Measurements from ENCODE around the gene ALOX15B.
"Not testable (repeated sequence)": the region's sequence is repeated elsewhere in the genome, so short reads cannot be mapped to it uniquely, and the experiment has no call there.

The ALOX15B gene

DNA sequence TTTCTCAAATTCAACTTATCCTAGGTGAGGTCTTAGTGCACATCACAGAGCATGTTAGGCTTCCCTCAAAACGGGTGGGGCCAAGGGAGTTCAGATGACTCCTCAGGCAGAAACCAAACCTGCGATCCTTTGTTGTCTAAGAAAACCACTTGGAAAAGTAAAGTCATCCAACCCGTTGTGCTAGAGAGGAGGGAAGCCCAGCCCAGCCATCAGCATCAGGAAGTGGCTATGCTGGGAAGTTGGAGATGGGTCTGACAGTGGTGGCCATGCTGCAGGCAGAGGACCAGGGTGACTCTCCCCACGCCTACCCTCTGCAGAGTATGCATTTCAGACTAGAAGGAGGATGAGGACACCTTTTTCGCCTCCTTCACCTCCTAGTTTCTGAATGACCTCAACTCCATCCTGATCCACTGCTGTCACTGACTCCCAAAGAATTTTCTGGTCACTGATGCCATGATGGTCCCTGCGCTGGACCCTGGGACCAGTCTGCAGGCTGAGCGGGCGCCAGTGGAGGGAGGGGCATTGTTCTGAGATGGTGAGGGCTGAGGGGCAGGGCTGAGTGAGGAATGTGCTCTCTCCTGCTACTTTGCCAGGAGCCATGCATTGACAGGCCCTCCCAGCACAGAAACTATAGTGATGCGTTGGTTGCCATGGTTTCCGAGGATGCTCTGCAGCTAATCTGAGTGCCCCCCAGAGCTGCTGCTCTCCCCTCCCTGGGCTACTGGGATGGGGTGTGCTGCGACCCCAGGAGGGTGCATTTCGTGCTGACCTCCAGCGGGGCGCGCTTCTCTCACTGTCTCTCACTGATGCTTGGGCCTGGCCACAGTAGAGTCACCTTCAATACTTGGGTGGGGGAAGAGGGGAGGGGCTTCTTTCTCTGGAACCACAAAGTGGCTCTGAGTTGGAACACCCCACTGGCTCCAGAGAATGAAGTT lies 28.2 kb downstream of the ALOX15B start:
- no peak for DNase-seq

DNA sequence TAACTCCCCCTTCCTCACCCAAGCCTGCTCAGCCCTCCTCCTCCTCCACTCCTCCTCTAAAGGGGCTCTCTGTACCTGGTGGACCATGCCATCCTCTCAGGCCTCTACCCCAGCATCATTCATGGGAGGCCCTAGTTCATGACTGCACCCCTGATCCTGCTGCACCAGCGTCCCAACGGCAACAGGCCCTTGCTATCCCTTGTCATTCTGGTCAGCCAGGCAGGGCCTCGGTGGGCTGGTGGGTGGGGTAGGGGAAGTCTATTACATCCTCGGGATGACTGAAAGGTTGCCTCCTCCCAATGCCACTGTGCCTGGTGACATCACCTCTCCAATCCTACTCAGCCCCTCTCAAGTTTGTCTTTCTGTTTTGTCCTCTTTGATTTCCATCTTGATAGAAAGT lies 28.9 kb downstream of the ALOX15B start:
- no peak for DNase-seq

DNA sequence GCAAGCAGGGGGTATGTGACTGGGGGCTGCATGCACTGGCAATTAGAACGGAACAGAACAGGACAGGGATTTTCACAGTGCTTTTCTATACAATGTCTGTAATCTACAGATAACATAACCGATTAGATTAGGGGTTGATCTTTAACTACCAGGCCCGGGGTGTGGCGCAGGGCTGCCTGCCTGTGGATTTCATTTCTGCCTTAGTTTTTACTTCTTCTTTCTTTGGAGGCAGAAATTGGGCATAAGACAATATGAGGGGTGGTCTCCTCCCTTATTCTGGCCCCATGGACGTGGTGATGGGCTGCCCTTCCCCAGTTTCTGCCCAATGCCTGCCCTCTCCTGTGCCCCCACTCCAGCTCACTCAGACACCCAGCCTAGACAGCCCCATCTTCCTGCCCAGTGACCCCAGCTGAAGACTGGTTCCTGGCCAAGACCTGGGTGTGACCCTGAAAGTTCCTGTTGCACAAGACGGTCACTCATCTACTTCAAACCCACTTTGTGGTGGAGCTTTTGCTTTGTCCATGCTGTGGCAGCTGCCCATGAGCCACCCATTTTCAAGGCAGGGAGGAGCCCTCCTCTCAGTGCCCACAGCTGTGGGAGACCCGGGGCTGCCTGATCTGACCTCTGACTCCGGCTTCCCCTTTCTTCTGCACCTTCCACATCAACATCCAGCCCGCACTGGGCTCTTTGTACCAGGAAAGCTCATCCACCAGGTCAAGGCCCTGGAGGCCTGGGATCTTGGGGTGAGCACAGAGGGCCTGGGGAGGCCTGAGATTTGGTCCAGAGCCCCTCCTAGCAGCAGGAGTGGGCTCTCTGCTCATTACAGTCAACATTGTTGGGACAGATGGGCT lies 30.1 kb downstream of the ALOX15B start:
- DNase-seq: no peak

DNA sequence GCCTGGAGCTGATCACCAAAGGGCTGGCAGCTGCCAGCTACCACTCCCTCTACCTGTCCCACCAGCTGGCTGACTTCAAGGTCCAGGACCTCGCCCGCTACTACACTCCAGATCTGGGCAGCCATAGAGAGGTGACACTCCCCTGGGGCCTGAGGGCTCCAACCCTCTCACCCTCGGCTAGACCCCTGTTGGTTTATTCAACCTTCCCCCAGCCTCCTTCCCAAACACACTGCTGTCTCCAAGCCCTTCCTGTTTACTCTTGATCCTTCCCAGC lies 30.7 kb downstream of the ALOX15B start:
- no peak for DNase-seq

DNA sequence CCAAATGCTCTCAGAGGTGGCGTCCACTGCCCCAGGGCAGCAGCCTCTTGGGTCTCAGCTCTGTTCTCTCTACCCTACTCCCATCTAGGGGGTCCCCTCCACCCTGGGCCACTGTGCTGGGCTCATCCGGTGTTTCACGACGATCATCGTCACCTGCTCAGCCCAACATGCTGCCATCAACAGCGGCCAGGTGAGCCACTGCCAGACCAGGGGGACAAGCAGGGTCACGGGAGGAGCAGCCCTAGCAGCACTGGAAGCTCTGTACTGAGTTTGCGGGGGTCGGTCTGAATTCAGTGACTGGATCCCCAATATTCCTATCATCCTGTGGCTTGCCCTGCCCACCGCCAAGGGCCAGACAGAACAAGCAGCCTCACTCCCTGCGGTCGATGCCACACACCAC lies 32.6 kb downstream of the ALOX15B start:
- no peak for DNase-seq

DNA sequence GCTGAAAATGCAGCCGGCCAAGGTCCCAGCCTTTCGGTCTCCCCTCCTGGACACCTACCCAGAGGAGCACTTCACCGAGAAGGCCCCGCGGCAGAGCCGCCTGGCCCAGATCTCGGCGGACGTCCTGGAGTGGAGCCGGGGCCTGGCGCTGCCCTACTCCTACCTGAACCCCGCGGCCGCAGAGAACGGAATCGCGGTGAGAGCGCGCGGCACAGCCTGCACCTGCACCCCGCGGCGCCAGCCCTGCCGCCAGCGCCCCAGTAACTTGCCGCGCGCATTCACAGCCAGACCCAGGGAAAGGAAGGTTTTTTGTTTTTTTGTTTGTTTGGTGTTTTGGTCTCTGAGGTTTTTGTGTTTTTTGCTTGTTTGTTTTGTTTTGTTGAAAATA lies 33.5 kb downstream of the ALOX15B start:
- DNase-seq: no peak

DNA sequence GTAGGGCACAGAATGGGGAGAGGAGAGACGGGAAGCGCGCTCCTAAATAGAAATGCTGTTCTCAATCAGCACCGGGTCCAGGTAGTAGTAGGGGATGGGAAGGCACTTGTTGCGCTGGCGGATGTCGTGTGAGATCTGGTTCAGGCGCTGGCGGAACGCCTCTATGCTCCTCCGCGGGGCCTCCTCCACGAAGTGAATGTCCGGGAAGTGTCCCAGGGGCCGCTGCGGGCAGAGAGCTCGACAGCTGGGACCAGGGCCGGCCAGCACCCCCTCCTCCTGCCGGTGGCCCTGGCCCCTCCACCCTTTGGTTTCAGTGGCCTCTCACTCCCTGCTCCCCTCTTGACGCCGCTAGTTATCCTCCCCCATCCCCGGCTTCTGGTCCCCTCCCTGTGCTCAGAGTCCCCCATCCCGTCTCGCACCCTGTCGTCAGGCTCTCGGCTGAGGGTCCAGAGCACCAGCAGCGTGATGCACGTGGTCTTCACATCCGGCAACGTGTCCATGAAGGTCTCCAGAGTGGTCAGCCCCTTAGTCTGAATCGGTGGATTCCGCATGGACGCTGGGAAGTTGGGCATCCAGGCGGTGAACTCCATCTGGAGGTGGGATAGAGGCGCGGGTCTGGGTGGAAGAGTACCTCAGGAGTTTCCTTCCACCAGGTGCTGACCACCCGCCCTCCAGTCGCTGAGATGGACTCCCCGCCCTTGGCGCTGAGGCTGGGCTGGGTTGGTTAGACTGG lies 34.0 kb downstream of the ALOX15B start:
- no peak for DNase-seq

DNA sequence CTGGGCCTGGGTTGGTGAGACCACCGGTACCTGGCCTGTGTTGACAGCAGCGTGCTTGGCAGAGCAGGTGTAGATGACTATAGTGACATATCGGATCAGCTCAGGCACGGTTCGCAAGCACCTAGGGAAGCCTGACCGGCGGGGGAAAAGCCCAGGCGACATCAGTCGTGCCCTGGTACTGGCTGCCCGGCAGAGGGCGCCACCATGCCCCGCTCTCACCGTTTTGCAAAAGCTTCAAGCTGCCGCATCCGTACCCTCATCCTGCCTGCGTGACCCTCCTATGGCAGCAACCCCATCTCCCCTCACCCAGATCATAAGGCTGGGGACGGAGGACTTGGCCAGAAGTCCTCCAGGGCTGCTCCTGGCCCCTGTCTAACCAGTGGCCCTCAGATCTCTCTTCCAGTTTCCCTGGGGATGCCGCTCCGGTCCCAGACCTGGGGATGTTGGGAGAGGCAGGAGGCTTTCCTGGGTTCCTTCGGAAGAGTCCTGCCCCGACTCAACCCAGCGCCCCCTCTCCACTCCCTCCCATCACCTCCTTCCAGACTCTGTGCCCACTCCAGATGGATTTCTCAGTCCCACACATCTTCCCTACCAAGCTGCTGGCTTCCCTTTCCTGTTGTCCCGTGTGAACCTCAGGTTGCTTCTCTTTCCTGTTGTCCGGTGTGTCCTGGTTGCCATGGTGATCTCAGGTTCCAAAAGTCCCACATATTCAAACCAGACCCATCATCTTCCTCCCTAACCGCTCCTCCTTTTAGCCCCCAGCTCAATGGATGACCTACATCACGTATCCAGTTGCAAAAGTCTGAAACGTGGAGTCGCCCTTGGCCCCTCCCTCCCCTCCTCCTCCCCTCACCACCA lies 35.0 kb downstream of the ALOX15B start:
- peak; percentile 87 for DNase-seq

DNA sequence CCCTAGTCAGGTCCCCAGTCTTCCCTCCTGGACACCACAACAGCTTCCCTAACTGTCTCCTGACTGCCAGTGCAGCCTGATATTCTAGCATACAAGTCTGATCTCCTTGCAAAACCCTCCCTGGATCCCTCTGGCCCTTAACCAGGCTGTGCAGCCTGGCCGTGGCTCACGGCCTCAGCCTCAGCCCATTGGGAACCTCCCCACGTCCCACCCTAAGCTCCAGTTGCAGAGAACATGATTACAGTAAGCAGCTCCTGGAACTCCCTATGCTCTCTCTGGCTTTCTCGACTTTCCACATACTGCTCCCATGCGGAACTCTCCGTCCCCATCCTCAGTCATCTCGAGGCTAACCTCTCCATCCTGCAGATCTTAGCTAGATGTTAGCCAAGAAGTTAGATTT lies 35.7 kb downstream of the ALOX15B start:
- DNase-seq: no peak

DNA sequence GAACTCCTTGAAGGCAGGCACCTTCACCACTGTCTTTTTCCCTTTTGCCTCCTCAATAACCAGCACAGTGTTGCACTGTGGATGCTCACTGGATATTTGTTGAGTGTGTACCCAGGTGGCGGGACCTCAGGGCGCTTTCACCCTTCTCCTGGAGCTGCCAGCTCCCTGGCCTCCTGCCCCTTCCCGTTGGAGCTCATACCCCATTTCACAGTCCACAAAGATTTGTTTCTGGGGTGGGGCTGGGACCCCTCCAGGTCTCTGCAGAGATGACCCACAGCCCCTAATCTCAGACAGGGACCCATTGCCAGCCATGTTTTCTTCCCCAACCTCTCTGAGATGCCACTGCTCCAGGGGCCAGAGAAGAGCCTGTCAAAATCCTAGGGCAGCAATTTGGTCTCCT lies 36.2 kb downstream of the ALOX15B start:
- no peak for DNase-seq

DNA sequence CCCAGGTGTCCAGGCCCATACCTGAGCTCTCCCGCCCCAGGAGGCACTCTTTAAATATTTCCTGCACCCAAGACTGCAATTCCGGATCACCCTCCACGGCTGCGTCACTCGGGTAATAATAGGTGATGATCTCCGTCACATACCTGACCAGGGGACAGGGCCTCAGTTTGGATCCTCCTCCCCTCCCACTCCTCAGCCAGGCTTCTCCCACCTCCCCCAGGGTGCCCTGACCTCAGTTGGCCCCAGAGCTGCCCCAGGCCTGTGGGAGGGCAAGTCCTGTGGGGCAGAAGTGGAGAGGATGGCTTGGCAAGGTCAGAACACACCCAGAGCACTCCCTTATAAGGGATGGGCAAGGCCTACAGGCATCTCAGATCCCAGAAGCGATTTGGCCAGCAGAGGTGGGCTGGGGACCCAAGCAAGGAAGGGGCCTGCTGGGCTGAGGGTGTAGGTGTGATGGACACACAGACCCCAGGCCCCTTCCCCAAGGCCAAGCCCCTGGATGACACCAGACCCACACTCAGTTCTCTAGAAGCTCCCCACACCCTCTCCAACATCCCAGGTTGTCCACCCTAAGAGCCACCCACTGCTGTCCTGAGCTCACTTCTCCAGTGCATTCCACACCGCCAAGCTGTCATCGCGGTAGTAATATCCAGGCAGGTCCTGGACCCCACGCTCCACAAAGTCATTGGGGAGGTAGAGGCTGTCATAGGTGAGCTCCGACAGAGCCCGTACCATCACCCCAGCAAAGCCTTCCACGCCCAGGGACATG lies 36.9 kb downstream of the ALOX15B start:
- DNase-seq: no peak

DNA sequence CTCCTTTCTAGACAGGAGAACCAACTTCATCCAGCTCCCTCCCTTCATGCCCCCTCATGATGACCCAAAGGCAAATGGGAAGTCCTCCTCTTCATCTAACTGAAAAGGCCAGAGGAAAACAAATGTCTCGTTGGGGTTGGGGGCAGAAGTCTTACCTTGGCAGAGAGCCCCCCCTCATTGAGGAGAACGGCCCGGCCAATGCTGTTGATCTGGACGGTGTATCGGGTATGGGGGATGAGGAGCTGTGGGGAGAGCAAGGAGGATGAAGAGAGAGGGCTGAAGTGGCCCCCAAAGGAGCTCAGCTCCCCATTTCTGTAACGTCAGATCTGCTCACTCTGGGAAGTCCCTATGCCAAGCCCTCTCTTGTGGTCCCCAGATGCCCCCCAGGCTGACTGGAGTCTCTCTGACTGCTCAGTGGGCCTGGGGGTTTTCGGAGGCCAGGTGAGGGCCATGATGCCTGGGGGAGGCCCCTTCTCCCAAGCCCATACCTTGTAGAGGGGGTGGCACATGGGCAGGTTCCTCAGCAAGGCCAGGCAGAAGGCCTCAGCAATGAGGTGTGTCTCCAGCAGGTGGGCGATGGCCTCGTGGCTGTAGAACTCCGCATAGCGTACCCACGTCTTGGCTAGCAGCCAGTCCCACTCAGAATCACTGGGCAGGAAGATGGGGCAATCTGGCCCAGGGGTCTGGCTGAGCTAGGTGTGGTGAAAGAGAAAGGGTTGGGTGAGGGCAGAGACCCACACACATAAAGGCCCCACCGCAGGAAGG lies 37.8 kb downstream of the ALOX15B start:
- DNase-seq: no peak

DNA sequence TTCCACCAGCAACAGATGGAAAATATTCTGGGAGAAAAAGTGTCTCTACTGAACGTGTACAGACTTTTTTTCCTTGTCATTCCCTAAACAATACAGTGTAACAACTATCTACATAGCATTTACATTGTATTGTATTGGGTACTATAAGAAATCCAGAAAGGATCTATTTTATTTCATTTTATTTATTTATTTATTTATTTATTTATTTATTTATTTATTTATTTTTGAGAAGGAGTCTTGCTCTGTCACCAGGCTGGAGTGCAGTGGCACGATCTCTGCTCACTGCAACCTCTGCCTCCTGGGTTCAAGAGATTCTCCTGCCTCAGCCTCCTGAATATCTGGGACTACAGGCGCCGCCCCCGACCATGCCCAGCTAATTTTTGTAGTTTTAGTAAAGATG lies 39.1 kb downstream of the ALOX15B start:
- DNase-seq: not testable (repeated sequence)

DNA sequence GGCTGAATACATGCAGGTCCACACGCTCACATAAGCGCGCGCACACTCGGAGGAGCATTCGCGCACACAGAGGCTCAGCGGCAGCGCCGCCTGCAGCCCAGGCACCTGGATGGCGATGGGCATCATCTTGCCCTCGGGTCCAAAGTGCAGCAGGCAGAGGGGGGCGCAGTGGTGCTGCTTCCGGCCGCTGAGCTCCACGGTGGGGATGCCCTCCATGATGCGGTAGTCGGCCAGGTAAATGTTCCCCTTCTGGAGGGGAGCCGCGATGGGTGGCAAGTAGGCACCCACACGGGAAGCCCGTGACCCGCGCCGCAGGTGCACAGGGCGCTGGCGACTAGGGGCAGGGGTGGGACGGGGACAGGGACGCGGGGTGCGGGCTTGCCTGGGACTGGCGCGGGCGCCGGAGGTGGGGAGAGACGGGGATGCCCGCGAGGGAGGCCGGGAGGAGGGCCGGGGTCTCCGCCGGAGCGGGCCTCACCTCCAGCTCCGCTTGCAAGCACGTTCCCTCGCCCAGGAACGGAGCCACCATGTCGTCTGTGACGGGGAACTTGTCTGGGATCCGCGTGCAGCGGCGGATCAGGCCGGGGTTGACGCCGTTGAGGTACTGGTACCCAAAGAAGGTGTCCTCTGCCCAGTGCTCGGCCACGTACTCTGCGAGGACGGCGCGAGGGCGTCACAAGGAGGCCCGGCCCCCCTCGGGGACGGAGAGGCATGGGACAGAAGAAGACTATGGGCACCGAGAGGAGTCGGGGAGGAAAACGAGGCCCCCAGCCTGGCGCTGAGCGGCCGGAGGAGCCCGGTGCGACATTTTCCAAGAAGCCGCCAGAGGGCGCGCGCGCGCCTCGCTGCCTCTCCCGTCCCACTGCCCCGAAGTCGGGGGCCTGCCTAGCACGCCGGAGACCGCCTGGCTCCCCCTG lies 40.7 kb downstream of the ALOX15B start:
- peak; percentile 83 for DNase-seq

DNA sequence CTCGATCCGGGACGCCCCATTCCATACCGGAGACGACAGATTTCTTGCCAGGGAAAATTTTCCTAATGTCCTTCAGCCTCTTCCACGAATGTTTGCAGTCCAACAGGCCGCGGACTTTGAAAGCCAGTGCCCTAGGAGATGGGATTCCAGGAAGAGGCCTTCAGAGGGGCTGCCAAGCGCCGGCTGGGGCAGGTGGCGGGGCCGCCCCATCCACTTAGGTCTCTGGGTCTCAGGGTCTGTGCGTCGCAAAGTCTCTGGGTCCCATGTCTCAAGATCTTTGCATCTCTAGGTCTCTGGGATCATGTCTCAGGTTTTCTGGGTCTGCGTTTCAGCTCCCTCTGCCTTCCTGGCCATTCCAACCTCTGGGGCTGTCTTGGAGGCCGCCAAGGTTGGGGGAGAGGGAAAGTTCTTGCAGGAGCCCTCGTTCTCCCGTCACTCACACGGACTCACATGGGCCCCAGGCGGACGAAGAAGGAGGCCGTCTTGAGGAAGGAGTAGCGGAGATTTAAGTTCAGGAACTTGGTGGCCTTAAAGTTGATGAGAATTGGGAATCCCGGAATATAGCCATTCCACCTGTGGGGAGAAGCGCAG lies 41.4 kb downstream of the ALOX15B start:
- no peak for DNase-seq

DNA sequence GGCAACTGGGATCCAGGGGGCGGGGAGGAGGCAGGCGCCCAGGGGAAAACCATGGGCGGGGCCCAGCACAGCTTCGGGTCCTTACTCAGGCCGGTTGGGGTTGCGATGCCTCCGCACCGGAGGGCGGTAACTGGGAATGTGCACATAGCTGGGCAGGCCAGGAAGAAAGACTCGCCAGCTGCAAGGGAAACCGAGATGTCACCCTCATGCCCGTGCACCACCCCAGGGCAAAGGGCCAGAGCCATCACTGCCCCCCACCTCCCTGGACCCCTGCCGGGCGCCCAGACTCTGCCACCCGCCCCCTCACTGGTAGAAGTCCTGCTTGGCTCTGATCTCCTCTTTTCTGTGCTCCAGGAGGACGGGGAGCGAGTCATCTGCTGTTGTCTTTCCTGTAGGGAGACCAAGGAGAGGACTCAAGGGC lies 42.0 kb downstream of the ALOX15B start:
- DNase-seq: no peak

DNA sequence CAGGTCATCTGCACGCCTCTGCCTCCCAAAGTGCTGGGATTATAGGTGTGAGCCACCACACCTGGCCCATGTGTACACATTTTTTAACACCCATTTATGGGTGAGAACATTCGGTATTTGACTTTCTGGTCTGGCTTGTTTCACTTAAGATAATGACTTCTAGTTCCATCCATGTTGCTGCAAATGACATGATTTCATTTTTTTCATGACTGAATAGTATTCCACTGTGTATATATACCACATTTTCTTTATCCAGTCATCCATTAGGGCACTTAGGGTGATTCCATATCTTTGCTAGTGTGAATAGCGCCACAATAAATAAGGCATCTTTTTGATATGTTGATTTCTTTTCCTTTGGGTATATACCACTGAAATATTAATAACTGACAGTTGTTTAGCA lies 43.0 kb downstream of the ALOX15B start:
- DNase-seq: no peak

DNA sequence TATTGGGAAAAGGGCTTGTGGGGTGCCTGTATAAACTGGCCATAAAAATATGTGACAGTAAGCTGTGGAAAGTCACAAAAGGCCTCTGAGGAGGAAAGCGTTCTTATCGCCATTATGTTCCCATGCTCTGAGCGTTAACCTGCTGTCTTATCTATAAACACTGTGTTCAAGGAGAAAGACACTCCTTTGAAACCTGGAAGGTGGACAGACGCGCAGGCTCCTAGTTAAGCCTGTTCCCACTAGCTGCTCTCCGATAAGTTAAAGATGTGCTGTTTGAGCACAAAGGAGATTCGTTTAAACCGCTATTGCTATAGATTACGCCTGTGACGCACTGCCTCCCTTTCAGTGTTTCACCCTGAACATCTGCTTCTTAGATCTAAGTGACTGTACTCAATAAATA lies 43.4 kb downstream of the ALOX15B start:
- no peak for DNase-seq

DNA sequence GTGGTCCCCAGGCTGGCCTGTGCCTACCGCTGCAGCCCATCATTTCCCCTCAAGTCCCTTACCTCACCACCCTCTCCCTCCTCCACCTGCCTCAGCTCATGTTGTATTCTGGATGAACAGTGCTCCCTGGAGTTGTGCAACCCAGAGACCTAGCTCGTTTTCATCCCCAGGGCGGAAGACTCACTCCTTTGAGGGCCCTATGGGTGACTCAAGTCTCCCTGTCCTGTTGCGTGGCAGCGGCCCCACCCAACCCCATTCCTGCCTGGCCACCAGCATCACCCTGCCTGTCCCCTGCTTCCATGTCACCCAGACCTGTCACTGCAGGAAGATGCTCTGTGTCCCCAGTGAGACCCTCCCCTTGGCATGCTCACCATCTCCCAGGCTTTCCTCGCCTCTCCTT lies 45.4 kb downstream of the ALOX15B start:
- no peak for DNase-seq

Data from activated CD4-positive, CD25-positive, alpha-beta regulatory T cell treated with anti-CD3 and anti-CD28 coated beads, Interleukin-2, amount 50 U/mL, for 72 hours (primary cell).